Prostate gland (tissue), 2 donors: ENCODE measurements around the gene TMED5. TPM values are rescaled to one million over a fixed set of nuclear protein-coding genes. Genes with fewer than 3 reads are reported as not detected.

Source experiments
- DNase-seq: peaks from one replicate; pipeline ENCODE4 v3.0.0-alpha.2; 2019; ENCODE audit warnings: low spot score
- H3K27ac ChIP-seq, 2 donors: fragments of 200-600 bp; sonication (generic); 2 replicates each; pipeline ENCODE4 v1.5.1; 2017 to 2019
- H3K27me3 ChIP-seq: fragments of 200-600 bp; sonication (generic); replicated peaks from 2 replicates; pipeline ENCODE4 v1.5.1; 2019; ENCODE audit not compliant: insufficient read depth
- H3K36me3 ChIP-seq, 2 donors: fragments of 200-600 bp; sonication (generic); 1 replicate in 1 of 2; 2 replicates in 1 of 2; pipeline versions ENCODE4 v1.5.1 to v1.8.1; 2017 to 2019
- H3K4me1 ChIP-seq: fragments of 200-600 bp; sonication (generic); replicated peaks from 2 replicates; pipeline ENCODE4 v1.5.1; 2019
- H3K4me3 ChIP-seq, 2 donors: fragments of 200-600 bp; sonication (generic); 2 replicates each; pipeline ENCODE4 v1.5.1; 2017 to 2019
- H3K9me3 ChIP-seq: fragments of 200-600 bp; sonication (generic); 2 replicates; pipeline ENCODE4 v1.5.1; 2017
- CTCF ChIP-seq, 4 experiments: fragments of 200-600 bp in 2 of 4; fragments of 450-650 bp in 2 of 4; sonication (generic) in 2 of 4; IDR thresholded peaks; 1 replicate in 3 of 4; 2 replicates in 1 of 4; pipeline ENCODE4 v1.5.1; 2016 to 2019; ENCODE audit warnings: antibody characterized with exemption in 4 of 4, mild to moderate bottlenecking in 2 of 4, moderate library complexity in 2 of 4
- POLR2A ChIP-seq: fragments of 450-650 bp; IDR thresholded peaks from one replicate; pipeline ENCODE4 v1.6.1; 2016; ENCODE audit warnings: antibody characterized with exemption, mild to moderate bottlenecking
- POLR2AphosphoS5 ChIP-seq: sonication (generic); formaldehyde crosslinking; IDR thresholded peaks from one replicate; pipeline ENCODE4 v1.6.1; 2017; ENCODE audit warnings: antibody characterized with exemption
- WGBS: methylation state at CpG from one replicate; pipeline ENCODE4 v1.1.5; 2018; 5-methylcytosine and 5-hydroxymethylcytosine counted together
- intact Hi-C: fragments of 100-400 bp; cut with DNase I; formaldehyde crosslinking; loops from one replicate; pipeline ENCODE4 v1.14.2; 2022
- total RNA-seq, 2 donors: library from RNA; depleted of rRNA; stranded (reverse); fragments of >200 nt; gene quantifications; one replicate each; pipeline ENCODE4 v1.1.0, GENCODE V29; 2016

TMED5 gene
- total RNA-seq, 2 donors from 2014 or later, result 59.0 to 59.8 TPM

GRCh38 chr1:93140106-93140505, 40.1 kb downstream of the TMED5 start:
- Histone ChIP-seq H3K27ac (no peak overlapping the region), H3K4me3 (no peak overlapping the region), H3K27me3 (no peaks in the 10 kb centered on the region), H3K9me3 (no peaks in the 10 kb centered on the region), H3K4me1 (no peaks in the 10 kb centered on the region), H3K36me3 (no peaks in the 10 kb centered on the region)
- TF ChIP-seq CTCF (IDR thresholded peaks at IDR 0.05) (no peak), POLR2A (no peak), POLR2AphosphoS5 (no peak)
- intact Hi-C loops, result no loop called here
- no peak for DNase-seq
- 91% methylated on average over 1 of the region's 1 CpG for WGBS

GRCh38 chr1:93137604-93138292, 42.5 kb downstream of the TMED5 start:
- H3K4me3 ChIP-seq, result no peak overlapping the region
- no peaks in the 10 kb centered on the region for H3K36me3 ChIP-seq
- no peak for DNase-seq
- 33% methylated on average over 3 of the region's 3 CpGs for WGBS
- TF ChIP-seq CTCF (IDR thresholded peaks at IDR 0.05) (no peak), POLR2AphosphoS5 (no peak), POLR2A (no peak)
- intact Hi-C loops, result no loop called here
- H3K27ac ChIP-seq, result no peak overlapping the region
- H3K9me3 ChIP-seq, result no peaks in the 10 kb centered on the region
- H3K4me1 ChIP-seq, result no peaks in the 10 kb centered on the region
- no peaks in the 10 kb centered on the region for H3K27me3 ChIP-seq

GRCh38 chr1:93136445-93136844, 43.8 kb downstream of the TMED5 start:
- intact Hi-C loops, result no loop called here
- 92% methylated on average over 5 of the region's 5 CpGs for WGBS
- Histone ChIP-seq H3K36me3 (no peaks in the 10 kb centered on the region), H3K4me1 (no peaks in the 10 kb centered on the region), H3K4me3 (no peak overlapping the region), H3K27ac (no peak overlapping the region), H3K27me3 (no peaks in the 10 kb centered on the region), H3K9me3 (no peaks in the 10 kb centered on the region)
- DNase-seq, result no peak
- TF ChIP-seq CTCF (IDR thresholded peaks at IDR 0.05), result no peak
- no peak for TF ChIP-seq POLR2A
- TF ChIP-seq POLR2AphosphoS5, result no peak

- Histone ChIP-seq H3K27ac (no peak overlapping the region), H3K27me3 (no peaks in the 10 kb centered on the region), H3K4me1 (no peaks in the 10 kb centered on the region), H3K4me3 (no peak overlapping the region), H3K9me3 (no peaks in the 10 kb centered on the region), H3K36me3 (no peaks in the 10 kb centered on the region)
- no peak for DNase-seq
- no peak for TF ChIP-seq POLR2A
- intact Hi-C loops, result no loop called here
Observed at GRCh38 chr1:93132638-93133037, 47.6 kb downstream of the TMED5 start.

GRCh38 chr1:93129507-93130099, 50.6 kb downstream of the TMED5 start:
- no peak for DNase-seq
- H3K4me1 ChIP-seq, result no peaks in the 10 kb centered on the region
- no peaks in the 10 kb centered on the region for H3K36me3 ChIP-seq
- intact Hi-C loops, result no loop called here
- no peak overlapping the region for H3K4me3 ChIP-seq
- no peak overlapping the region for H3K27ac ChIP-seq
- no peaks in the 10 kb centered on the region for H3K27me3 ChIP-seq
- no peaks in the 10 kb centered on the region for H3K9me3 ChIP-seq
- TF ChIP-seq POLR2A (no peak), CTCF (IDR thresholded peaks at IDR 0.05) (no peak), POLR2AphosphoS5 (no peak)
